HepG2 (cell line): Measurements from ENCODE around the gene KCNH6. TPM values are rescaled to one million over a fixed set of nuclear protein-coding genes. Genes with fewer than 3 reads are reported as not detected.

Source experiments
- JARID2 ChIP-seq: sonication (generic); formaldehyde crosslinking; IDR thresholded peaks from 2 replicates; pipeline ENCODE4 v1.8.1; 2023; ENCODE audit warnings: missing genetic modification reagents, inconsistent platforms; ENCODE audit not compliant: insufficient replicate concordance
- MYC ChIP-seq: sonication (generic); formaldehyde crosslinking; IDR thresholded peaks from 2 replicates; pipeline ENCODE4 v1.9.0; 2021; ENCODE audit warnings: missing genetic modification reagents, borderline replicate concordance
- PAX8 ChIP-seq: sonication (generic); formaldehyde crosslinking; IDR thresholded peaks from 2 replicates; pipeline ENCODE4 v1.8.0; 2022; ENCODE audit warnings: mild to moderate bottlenecking, missing genetic modification reagents, borderline replicate concordance
- THYN1 ChIP-seq: sonication (generic); formaldehyde crosslinking; IDR thresholded peaks from 2 replicates; pipeline ENCODE4 v1.8.1; 2023; ENCODE audit warnings: low read depth, mild to moderate bottlenecking, moderate library complexity, missing genetic modification reagents, borderline replicate concordance
- ZBTB40 ChIP-seq, 2 experiments: fragments of 450-650 bp in 1 of 2; sonication (generic) in 1 of 2; formaldehyde crosslinking in 1 of 2; IDR thresholded peaks; 2 replicates each; pipeline versions ENCODE4 v1.6.1 to v1.8.0; 2016 to 2022; ENCODE audit warnings: antibody characterized with exemption in 1 of 2, mild to moderate bottlenecking in 1 of 2, missing genetic modification reagents in 1 of 2
- ZNF274 ChIP-seq: sonication (generic); formaldehyde crosslinking; IDR thresholded peaks from 2 replicates; pipeline ENCODE4 v1.5.1; 2020; ENCODE audit warnings: mild to moderate bottlenecking, missing genetic modification reagents
- ZNF280D ChIP-seq: sonication (generic); formaldehyde crosslinking; IDR thresholded peaks from 2 replicates; pipeline ENCODE4 v1.5.1; 2020; ENCODE audit warnings: mild to moderate bottlenecking, missing genetic modification reagents
- ZNF652 ChIP-seq: IDR thresholded peaks from 2 replicates; pipeline ENCODE4 v1.6.1; 2016; ENCODE audit warnings: low read depth, borderline replicate concordance
- polyA plus RNA-seq, 8 experiments: library from polyadenylated mRNA; depleted of rRNA in 3 of 8; stranded (reverse) in 7 of 8; unstranded in 1 of 8; fragments of >200 nt; fragmentation: Illumina TruSeq in 4 of 8; extraction: Trizol in 4 of 8; gene quantifications; 2 replicates each; pipeline versions ENCODE4 v1.2.1 to v1.2.3, GENCODE V29; 2011 to 2016; ENCODE audit warnings: low read depth in 4 of 8, missing spikeins in 1 of 8, mixed read lengths in 1 of 8; ENCODE audit not compliant: insufficient read depth in 1 of 8
- total RNA-seq, 5 experiments: library from RNA; depleted of rRNA; stranded (reverse); fragments of >200 nt; fragmentation: Illumina TruSeq; extraction: Trizol; gene quantifications; 2 replicates each; pipeline ENCODE4 v1.2.3, GENCODE V29; 2016; ENCODE audit warnings: low read depth in 1 of 5
- TF ChIP-seq, protein P1 (sequence below): sonication (generic); formaldehyde crosslinking; IDR thresholded peaks from 2 replicates; pipeline ENCODE4 v1.8.0; 2022; ENCODE audit warnings: mild to moderate bottlenecking, missing genetic modification reagents; ENCODE audit not compliant: insufficient replicate concordance
- TF ChIP-seq, protein P2 (sequence below): sonication (generic); formaldehyde crosslinking; IDR thresholded peaks from 2 replicates; pipeline ENCODE4 v1.4.0; 2020; ENCODE audit warnings: mild to moderate bottlenecking, low read depth, missing genetic modification reagents

KCNH6 gene
- total and polyA plus RNA-seq, 2 of the 13 experiments (the other 11 are each of a cell fraction or from before 2014, with no cell fraction given): 0.05 to 0.18 TPM

GRCh38 chr17:63549289-63549945 is 26.3 kb downstream of the KCNH6 start (continued):
- TF ChIP-seq ZBTB40 (IDR thresholded peaks at IDR 0.05) (no peak), ZBTB40 (CRISPR knock-in tag; IDR thresholded peaks at IDR 0.05) (no peak), JARID2 (CRISPR knock-in tag) (no peak), ZNF280D (no peak), PAX8 (CRISPR knock-in tag) (no peak), ZNF652 (CRISPR knock-in tag) (0 out of 2 replicates have a peak, but pooled peaks have one; percentile 33), ZNF274 (CRISPR knock-in tag) (no peak), MYC (CRISPR knock-in tag) (no peak), THYN1 (CRISPR knock-in tag) (peak; percentile 57; the same call in 1 of the 2 replicates)
- TF ChIP-seq, protein P1, sequence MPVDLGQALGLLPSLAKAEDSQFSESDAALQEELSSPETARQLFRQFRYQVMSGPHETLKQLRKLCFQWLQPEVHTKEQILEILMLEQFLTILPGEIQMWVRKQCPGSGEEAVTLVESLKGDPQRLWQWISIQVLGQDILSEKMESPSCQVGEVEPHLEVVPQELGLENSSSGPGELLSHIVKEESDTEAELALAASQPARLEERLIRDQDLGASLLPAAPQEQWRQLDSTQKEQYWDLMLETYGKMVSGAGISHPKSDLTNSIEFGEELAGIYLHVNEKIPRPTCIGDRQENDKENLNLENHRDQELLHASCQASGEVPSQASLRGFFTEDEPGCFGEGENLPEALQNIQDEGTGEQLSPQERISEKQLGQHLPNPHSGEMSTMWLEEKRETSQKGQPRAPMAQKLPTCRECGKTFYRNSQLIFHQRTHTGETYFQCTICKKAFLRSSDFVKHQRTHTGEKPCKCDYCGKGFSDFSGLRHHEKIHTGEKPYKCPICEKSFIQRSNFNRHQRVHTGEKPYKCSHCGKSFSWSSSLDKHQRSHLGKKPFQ: no peak
- TF ChIP-seq, protein P2, sequence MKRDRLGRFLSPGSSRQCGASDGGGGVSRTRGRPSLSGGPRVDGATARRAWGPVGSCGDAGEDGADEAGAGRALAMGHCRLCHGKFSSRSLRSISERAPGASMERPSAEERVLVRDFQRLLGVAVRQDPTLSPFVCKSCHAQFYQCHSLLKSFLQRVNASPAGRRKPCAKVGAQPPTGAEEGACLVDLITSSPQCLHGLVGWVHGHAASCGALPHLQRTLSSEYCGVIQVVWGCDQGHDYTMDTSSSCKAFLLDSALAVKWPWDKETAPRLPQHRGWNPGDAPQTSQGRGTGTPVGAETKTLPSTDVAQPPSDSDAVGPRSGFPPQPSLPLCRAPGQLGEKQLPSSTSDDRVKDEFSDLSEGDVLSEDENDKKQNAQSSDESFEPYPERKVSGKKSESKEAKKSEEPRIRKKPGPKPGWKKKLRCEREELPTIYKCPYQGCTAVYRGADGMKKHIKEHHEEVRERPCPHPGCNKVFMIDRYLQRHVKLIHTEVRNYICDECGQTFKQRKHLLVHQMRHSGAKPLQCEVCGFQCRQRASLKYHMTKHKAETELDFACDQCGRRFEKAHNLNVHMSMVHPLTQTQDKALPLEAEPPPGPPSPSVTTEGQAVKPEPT (CRISPR knock-in tag): peak; percentile 18; the same call in 1 of the 2 replicates
